AG08396 (cell line): ENCODE measurements around the gene FHOD3.
"Not testable (repeated sequence)": the region's sequence is repeated elsewhere in the genome, so short reads cannot be mapped to it uniquely, and the experiment has no call there.

Experiments
- DNase-seq: peaks from one replicate; pipeline ENCODE4 v3.0.0; 2012; ENCODE audit warnings: low spot score, mixed read lengths

Gene FHOD3

DNA sequence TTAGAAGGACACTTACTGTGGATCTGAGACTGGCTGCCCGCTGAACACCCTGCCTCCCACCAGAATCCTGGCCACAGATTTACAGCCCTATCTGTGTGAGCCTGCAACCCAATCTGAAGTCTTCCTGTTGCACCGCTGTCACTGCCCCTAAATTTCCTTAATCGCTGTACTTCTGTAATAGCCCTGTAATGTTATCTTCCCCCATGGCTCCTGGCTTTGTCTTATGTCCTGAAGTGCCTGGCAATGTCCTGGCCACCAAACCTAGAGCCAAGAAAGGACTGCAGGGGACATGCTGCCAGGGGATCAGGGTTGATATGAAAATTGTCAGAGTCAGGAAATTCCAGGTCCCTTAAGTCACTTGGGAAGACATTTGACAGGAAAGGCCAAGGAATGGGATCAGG is 52.7 kb downstream of the FHOD3 start:
- DNase-seq = no peak

DNA sequence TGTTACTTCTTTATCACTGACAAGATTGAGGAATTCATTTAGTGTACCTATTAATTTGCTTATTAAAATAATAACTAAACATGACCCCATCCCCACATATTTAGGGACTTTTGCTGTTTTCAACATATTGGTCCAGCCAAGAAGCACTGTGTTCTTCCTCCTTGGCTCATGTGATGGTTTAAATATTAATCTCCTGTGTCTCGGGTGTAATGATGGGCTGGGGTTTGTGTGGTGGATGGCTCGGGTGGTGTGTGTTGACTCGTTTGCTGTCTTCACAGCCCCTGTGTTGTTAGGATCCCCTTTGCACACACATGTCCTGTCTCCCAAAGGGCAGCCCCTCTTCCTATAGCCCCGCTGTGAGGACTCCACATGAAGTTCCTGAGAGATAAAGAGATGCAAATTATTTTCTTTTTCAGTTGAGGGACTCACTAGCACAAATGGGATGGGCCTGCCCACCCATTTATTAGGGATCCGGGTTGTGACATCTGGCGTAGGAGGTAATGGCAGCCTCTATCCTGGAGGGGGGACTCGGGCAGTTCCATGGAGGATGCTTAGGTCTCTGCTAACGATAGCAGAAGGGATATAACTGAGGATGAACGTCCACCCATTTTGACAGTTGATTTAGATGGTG is 53.4 kb downstream of the FHOD3 start:
- DNase-seq = no peak

DNA sequence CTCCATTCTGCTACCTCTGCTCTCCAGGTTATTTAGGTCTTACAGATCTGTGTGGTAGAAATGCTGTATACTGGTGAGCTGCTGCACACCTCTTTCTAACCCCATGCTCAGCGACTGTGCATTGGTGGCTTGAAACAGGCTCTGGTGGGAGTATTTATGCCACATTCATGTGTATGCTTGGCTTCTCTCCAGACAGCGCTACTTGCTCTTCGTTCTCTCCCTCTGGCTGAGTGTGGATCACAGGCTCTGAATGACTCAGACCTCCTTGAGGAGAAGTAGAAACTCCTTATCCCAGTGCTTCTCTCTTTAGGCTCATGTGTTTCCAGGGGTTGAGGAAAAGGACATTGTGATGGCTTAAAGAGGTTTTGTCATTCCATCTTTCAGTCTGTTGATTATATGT is 54.9 kb downstream of the FHOD3 start:
- peak; percentile 53 for DNase-seq

DNA sequence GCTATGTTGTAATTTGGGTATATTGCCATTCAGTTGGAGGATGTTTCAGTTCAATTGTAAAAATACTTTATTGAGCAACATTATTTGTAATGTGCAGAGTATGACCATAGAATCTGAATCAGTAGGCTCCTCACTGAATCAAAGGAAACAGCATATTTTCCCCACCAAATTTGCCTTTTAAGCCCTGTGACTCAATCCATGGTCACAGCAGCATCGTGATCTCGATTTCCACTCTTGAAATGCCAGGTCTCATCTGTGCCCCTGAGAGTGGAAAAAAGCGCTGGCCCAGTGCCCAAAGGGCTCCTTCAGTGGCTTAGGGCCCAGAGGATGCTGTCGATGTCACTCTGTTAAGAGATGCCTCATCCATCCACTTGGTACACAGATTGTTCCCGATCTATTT is 57.5 kb downstream of the FHOD3 start:
- DNase-seq = peak; percentile 40

DNA sequence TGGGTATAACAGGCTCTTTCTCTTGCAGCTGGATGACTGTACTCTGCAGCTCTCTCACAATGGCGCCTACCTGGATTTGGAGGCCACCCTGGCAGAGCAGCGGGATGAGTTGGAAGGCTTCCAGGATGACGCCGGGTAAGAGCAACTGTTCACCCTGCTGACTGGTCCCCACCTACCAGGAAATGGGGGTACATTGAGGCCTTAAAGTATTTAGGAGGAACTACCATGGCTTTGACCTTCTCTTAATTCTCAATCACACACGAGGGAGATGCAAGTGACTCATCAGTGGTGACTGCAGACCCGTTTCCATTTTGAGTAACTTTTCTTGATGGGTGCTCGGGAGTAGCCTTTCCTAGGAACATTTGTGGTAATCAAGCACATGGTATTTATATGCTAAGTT is 58.0 kb downstream of the FHOD3 start:
- DNase-seq = no peak

DNA sequence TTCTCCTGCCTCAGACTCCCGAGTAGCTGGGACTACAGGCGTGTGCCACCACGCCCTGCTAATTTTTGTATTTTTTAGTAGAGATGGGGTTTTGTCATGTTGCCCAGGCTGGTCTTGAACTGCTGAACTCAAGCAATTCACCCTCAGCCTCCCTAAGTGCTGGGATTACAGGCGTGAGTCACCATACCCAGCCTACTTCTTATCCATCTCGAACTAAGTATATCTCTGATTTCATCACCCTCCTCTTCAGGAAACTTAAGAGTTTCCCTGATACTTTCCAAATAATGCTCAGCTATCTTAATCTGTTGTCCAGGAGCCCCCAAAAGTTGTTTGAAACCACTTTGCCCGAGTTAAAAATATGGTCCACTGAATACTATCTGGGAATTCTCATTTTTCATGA is 59.2 kb downstream of the FHOD3 start:
- not testable (repeated sequence) for DNase-seq

DNA sequence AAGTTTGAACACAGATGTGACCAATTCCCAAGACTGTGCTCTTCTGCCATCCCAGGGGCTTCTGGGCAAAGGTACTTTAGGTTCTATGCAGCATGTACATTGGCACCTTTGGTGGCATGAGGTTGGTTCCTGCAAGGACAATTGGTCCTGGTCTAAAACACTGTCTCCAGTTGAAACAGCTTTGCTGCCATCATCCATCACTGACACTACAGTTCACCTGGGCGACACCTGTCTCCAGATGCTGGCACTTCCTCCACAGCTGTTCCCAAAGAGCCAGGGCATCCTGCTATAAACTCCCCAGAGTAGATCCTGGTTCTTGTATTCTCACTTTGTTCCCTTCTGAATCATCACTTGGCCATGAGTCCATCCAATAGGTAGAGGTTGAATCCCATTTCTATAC is 60.6 kb downstream of the FHOD3 start:
- no peak for DNase-seq

DNA sequence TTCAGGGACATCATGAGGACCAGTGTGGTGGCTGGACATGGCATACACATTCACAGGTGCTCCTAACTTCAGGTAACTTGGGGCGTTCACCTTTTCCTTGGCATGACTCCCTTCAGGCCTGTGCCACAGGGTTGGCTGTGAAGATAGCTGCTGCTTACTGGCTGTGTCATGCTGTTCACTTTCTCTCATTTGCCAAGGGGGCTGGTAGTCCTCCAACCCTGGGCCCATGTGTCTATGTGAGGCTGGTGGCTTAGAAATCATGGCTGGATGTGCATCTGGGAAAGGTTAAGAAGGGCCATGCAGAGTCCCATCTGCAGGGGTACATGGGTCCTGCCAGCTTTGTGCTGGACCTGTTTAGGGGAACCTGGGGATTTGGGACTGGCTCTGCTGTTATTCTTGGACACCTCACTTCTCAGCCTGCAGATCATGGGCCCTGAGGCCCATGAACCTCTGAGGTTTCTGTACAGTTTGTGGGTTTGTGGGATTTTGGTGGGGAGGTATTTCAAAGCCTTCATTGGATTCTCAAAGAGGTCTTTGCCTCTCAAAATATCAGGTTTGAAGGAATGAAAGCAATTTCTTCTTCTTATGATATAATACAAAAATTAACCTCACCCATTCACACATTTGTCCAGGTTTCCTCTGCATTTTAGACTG is 62.9 kb downstream of the FHOD3 start:
- DNase-seq = no peak

DNA sequence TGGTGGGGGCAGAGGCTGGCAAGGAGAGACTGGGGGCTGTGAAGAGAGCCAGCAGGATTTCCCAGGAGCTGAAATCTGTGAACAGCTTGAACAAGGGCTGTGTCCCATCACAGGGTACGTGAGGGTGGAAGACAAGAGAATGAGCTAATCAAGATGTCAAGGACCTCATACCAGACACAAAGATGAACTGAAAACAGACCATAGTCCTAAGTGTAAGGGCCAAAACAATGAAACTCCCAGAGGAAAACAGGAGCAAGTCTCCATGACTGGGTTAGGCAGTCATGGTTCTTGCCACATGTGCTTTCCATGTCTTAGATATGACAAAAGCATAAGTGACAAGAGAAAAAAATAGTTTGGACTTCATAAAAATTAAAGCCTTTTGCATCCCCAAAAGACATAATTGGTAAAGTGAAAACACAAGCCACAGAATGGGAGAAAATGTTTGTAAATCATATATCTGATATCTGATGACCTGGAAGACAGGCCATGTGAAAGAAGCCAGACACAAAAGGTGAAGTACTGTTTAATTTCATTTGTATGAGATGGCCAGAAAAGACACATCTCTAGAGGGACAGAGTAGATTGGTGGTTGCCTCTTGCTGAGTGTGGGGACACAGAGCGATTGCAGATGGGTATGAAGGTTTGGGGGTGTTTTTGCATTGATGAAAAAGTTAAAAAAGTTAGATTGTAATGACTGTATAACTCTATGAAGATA is 67.6 kb downstream of the FHOD3 start:
- no peak for DNase-seq

DNA sequence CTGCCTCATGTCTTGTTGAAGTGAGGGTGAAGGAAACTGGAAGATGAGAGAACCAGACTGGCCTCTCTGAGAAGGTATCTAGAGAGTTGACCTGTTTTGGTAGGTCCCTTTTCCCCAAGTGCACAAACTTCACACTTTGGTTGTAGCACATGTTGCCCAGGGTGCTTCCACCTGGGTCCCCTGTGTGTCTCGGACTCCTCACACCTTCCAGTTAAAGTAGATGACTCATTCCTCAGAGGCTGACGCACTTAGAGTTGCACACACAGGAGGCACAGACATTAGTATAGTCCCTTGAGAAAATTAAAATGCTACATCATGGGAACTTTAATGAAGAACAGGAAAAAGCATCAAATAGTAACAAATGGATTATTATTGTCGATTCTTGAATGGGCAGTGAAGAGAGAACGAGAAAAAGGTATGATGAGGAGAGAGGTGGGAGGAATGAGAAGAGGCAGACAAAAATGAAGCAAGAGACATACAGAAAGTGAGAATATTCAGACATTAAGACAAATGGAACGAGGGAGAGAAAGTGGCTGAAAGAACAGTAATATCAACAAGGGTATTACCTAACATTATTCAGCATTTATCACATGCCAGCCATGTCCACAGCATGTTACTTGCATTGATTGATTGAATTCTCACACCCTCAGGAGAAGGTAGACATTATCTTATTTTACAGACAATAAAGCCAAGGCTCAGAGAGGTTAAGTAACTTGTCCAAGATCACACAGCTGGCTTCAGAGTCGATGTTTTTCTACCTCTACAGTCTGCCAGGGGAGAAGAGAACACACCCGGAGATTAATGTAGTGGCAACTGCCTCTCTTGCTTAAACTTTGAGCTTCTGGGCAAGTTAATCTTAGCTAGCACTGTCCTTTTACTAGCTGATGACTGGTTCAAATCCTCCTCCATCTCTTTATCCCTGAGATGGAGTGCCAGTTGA is 68.6 kb downstream of the FHOD3 start:
- DNase-seq = no peak

DNA sequence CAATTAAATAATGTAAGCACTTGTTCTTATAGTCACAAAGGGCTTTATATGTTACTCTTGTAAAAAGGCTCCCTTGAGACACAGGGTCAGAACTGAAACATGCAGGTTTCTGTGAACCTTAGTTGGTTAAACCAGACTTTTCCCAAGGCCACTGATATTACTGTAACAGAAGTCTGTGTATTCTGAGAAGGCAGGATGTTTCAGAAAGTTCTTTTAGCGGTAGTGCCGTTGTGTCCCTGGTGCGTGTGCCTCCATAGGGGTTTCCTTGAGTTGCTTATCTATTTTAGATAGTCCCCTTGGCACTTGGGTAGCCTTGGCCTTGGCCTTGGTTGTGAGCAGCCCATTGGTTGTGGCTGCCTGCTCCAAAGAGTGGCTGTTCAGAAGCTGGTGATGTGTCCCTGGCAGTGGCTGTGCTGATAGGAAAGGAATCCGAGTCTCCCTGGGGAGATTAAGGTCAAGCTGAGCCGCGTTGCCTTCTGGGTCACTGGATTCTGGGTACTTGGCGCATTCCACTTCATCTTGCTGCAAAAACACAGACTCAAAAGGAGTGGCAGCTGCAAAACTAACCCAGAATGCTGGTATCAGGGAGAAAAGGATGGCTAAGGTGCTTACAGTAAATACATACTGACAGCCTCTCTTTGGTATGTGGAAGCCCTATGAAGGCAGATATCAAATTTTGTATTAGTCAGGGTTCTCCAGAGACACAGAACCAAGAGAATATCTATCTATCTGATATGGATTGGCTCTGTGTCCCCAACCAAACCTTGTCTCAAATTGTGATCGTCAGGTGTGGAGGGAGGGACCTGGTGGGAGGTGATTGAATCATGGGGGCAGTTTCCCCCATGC is 69.7 kb downstream of the FHOD3 start:
- DNase-seq = no peak

DNA sequence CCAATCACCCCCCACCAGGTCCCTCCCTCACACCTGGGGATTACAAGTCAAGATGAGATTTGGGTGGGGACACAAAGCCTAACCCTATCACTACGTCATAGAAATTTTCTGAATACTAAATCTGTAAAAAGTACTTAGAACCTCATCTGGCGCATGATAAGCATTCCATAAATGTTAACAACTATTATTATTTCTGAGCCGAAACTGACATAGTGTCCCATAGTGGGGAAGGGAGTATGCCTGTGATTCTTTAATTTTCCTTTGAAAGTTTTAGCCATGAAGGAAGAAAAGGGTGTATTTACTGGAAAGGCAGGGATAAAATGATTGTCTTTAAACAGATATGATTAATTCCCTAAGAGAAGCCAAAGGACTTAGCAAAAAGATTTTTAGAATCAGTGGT is 71.4 kb downstream of the FHOD3 start:
- DNase-seq = no peak

DNA sequence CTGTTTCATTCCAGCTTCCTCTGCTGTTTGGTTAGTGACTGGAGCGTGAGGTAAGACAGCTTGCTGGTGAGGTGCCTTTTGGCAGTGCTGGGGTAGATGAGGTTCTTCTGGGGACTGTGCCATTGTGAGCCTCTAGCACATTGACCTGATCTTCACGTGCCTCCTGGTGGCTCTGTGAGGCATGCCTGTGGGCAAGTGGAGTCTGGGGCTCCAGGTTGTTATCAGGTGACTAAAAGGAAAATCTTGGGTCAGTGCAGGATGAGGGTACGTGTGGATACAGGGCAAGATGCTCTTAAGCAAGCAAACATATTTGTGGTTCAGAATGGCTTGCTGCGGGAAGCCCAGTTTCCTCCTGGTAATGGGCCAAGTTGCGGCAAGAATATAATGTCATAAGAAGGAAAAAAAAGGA is 75.4 kb downstream of the FHOD3 start:
- DNase-seq = peak; percentile 11

DNA sequence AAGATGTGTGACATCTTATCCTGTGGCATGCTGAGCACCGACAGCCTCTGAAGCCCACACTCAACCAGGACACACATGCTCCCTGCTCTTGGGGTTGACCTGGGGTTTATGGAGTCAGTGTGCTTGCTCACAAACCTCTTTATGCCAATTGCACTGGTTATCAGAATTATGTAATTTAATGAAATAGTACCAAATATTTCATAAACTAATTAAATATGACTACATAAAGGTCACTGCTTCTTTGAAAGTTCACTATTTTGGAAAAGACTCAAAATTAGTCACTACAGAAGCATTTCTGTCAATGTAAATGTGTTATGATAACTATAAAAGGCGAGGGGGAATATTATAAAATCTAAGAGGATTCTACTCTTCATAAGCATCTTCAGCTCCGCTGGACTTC is 76.7 kb downstream of the FHOD3 start:
- DNase-seq = no peak

DNA sequence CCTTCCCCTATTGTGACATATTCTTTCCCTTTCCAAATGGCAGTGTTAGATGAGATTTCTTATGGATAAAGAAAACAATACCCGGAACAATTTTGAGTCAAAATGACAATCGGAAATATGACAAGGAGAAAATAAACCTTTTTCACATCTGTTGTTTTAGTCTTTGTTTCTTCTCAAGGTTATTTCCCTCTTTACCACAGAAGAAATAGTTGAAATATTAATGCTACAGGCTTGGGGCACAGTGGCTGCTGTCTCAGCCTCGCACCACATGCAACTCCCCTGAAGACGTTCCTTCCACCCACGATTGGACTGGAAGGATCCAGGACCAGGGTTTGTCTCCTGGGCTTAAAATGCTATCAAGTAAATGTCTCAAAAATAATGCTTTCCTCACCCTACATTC is 77.6 kb downstream of the FHOD3 start:
- no peak for DNase-seq

DNA sequence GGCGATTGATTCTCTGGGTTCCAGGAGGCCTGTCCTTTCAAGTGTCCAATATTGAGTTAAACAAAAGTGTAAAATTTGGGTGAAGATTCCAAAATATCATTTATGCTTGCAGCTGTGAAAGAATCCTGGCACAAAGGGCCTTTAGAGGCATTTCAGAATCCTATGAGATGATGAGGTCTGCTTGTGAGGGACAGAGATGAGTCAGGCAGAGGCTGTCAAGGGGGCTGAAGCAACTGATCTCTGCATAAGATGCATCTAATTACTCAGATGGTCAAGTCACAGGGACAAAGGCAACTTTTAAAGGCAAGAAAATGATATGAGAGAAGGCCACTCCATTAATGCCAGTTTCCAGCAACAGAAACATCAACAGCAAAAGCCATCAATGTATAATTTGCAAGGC is 78.8 kb downstream of the FHOD3 start:
- DNase-seq = peak; percentile 25

DNA sequence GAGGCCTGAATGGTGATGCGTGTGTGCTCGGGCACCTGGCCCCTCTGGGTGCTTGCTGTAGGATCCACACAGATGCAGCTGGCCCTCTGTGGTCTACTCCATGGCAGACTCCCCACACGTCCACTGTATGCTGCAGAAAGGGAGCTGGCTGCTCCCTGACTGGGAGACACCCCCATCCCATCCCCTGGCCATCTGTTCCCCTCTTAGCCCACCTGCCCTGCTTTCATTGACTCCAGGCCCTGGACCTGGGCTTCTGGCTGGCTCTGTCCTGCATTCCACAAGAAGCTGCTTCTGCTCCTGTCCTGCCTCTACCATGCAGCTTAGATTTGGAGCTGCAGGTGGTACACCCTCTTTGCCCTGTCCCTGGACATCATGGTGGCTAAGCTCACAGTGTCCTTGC is 80.1 kb downstream of the FHOD3 start:
- DNase-seq = no peak

DNA sequence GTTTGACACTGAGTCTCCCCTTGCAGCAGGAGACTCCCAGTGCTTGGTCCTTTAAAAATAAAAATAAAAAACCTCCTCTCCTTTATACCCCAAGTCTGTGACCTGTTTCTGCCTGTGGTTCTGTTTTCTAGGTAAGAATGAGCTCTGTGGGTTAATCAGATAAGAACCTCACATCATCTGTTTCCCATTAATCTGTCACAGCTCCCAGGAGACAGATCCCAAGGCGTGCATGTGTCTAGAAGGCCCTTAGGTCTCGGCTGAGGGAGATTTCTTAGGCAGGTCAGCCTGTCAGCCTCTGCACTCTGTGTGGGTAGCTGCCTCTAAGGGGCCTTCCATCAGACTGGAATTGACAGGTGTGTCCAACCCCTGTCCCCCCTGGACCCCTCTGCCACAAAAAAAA is 80.7 kb downstream of the FHOD3 start:
- no peak for DNase-seq

DNA sequence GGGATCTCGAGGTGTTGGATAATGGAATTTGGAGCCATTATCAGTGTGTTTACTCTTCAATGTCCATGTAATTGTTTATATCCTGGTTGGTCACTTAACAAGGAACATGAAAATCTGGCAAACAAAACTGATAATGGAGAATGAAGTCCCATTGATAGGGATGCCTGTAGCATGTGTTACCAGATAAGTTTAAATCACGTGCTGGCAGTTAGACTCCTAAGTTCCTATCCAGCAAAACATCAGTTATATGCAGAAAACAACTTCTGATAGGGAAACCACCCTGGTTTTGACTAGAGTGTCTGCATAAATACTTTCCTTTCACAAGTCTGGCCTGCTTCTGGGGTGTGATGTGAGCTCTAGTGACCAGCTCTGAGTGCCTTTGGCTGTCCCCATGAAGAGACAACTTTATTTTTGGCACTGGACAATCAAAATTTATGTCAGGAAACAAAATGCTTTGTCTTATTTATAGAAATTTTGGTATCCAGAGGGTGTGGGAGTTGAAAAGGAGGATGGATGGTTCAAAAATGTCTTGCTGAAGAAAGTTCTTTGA is 82.0 kb downstream of the FHOD3 start:
- no peak for DNase-seq

DNA sequence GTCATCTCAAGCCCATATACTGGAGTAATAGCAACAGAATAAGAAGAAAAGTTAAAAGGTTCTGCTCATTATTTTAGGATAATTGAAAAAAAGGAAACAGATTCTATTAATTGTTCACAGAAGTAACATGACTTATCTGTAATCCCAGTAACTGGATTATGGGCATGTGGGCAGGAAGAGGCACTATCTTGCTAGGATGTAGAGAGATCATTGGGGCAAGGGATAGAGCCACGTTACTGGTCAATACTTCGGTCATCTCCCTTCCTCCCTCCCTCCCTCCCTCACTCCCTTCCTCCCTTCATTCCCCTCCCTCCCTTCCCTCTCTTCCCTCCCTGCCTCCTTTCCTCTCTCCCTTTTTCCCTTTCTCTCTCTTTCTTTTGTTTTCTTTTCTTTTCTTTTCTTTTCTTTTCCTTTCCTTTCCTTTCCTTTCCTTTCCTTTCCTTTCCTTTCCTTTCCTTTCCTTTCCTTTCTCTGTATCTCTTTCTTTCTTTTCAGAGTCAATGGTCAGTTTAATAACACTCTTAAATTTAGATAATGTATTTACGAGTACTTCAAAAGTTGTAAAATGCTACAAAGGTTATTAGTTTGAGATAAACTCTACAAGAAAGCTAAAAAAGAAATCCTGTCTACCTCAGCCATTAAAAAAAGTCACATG is 82.8 kb downstream of the FHOD3 start:
- DNase-seq = no peak

DNA sequence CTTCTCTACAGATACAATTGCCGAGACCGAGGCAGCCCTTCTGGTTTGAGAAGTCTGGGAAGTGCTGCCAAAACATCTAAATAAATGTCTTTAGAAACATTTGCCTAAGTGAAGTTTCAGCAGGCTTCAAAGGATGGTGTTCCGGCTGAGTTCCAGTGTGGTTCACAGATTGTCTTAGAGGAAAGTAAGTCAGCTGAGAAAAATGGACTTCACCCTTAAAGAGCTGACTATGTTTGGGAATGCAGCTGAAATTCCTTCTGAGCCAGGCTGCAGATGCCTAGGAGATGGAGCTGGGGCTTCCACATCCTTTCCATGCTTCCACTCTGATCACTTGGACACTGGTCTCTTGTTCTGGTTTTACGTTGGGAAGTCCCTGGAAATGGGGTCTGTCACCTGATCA is 83.6 kb downstream of the FHOD3 start:
- DNase-seq = no peak
